Activated naive CD4-positive, alpha-beta T cell treated with anti-CD3 and anti-CD28 coated beads for 36 hours (primary cell): ENCODE results near the gene MYO9A. TPM values are rescaled to one million over a fixed set of nuclear protein-coding genes. Genes with fewer than 3 reads are reported as not detected.
"Not testable (repeated sequence)": the region's sequence is repeated elsewhere in the genome, so short reads cannot be mapped to it uniquely, and the experiment has no call there.

Experiments used
- CTCF ChIA-PET: fragments of 350-600 bp; sonication (Branson Sonifier 250); formaldehyde crosslinking; loops from one replicate; lab custom pipeline; 2021; ENCODE audit warnings: antibody characterized with exemption; lab: Charles Lee
- DNase-seq: peaks from one replicate; pipeline ENCODE4 v3.0.0-alpha.2; 2020
- H3K27ac Mint-ChIP-seq: one replicate; pipeline ENCODE4 v1.8.0; 2021; ENCODE audit warnings: mild to moderate bottlenecking, mixed read lengths
- H3K27me3 Mint-ChIP-seq: one replicate; pipeline ENCODE4 v1.8.0; 2021; ENCODE audit warnings: low read depth, mixed read lengths
- H3K36me3 Mint-ChIP-seq: one replicate; pipeline ENCODE4 v1.8.0; 2021; ENCODE audit warnings: low read depth, mixed read lengths
- H3K4me1 Mint-ChIP-seq: one replicate; pipeline ENCODE4 v1.8.0; 2021; ENCODE audit warnings: low read depth, mixed read lengths
- H3K4me3 Mint-ChIP-seq: one replicate; pipeline ENCODE4 v1.8.0; 2021; ENCODE audit warnings: mild to moderate bottlenecking, moderate library complexity, mixed read lengths
- H3K9me3 Mint-ChIP-seq: one replicate; pipeline ENCODE4 v1.8.0; 2021; ENCODE audit warnings: mixed read lengths
- intact Hi-C: fragments of 100-400 bp; cut with micrococcal nuclease; formaldehyde crosslinking; loops from one replicate; pipeline ENCODE4 v1.15.1; 2023
- total RNA-seq, 2 experiments: library from RNA; stranded (reverse); gene quantifications; one replicate each; pipeline ENCODE4 v1.2.3, GENCODE V29; 2021

Gene MYO9A
- total RNA-seq, 2 experiments from 2014 or later = 9.5 to 10.0 TPM

DNA sequence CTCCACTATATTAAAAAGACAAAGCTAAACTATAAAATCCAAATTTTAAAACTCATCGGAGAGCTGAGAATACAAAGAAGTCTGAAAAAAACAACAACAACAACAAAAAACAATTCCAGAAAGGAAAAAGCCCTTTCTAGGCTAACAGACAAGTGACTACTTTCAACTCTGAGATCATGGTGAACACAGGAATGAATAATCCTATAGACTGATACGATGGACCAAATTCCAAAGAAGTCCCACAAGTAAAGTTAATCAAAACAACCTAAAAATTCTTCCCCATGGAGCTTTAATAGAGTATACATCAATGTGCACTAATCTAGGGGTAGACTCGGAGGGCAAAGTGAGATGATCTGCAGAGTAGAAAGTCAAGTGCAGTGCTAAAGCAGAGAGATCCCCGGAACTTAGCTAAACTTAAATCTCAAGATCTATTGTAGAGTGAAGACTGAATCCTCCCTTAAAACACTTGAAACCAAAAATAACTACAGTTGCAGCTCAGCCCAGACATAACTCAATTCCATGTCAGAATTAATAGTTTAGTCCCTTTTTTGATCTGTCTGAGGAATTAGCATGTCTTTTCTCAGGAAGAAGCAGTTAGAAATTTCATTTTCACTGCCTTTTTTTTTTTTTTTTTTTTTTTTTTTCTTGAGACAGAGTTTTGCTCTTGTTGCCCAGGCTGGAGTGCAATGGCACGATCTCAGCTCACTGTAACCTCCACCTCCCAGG, 43.5 kb downstream of the MYO9A start:
- CTCF ChIA-PET = interaction anchor here (0.7 kb wide), 1 partner anchor 81 kb away, joined by 3 read pairs; no protein-coding TSS in a partner anchor
- Mint-ChIP-seq H3K36me3 (peaks cover 5% of the 10 kb centered on the region), H3K9me3 (no peaks in the 10 kb centered on the region), H3K27ac (no peak overlapping the region), H3K27me3 (no peaks in the 10 kb centered on the region), H3K4me3 (no peak overlapping the region), H3K4me1 (peaks cover 8% of the 10 kb centered on the region)
- no peak for DNase-seq
- intact Hi-C loops = no loop called here

DNA sequence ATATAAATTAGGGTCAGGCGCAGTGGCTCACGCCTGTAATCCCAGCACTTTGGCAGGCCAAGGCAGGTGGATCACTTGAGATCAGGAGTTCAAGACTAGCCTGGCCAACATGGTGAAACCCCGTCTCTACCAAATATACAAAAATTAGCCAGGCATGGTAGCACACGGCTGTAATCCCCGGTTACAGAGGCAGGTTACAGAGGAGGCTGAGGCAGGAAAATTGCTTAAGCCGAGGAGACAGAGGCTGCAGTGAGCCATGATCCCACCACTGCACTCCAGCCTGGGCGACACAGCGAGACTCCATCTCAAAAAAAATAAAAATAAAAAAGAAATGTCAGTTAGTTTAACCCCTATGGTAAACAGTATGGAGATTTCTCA, 46.5 kb downstream of the MYO9A start:
- intact Hi-C loops, H3K4me3 Mint-ChIP-seq, H3K4me1 Mint-ChIP-seq: not testable (repeated sequence)

DNA sequence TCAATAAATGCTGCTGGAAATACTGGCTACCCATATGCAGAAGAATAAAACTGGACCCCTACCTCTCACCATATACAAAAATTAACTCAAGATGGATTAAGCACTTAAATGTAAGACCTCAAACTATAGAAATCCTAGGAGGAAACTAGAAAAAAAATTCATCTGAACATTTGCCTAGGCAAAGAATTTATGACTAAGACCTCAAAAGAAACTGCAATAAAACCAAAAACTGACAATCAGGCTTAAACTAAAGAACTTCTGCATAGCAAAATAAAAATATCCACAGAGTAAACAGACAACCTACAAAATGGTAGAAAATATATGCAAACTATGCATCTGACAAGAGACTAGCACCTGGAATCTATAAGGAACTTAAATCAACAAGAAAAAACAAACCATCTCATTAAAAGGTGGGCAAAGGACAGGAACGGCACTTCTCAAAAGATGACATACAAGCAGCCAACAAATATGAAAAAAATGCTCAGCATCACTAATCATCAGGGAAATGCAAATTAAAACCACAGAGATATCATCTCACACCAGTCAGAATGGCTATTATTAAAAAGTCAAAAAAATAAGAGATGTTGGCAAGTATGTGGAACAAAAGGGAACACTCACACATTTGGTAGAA, 47.0 kb downstream of the MYO9A start:
- Mint-ChIP-seq H3K27me3 (no peaks in the 10 kb centered on the region), H3K9me3 (no peaks in the 10 kb centered on the region), H3K36me3 (no peaks in the 10 kb centered on the region), H3K4me3 (no peak overlapping the region), H3K4me1 (peaks cover 2% of the 10 kb centered on the region), H3K27ac (no peak overlapping the region)
- intact Hi-C loops = no loop called here
- no peak for DNase-seq
- CTCF ChIA-PET = interaction anchor here (0.7 kb wide), 1 partner anchor 76 kb away, joined by 3 read pairs; no protein-coding TSS in a partner anchor

More for the DNA sequence above, 46.5 kb downstream of the MYO9A start:
- DNase-seq, H3K27me3 Mint-ChIP-seq, H3K36me3 Mint-ChIP-seq, CTCF ChIA-PET, H3K9me3 Mint-ChIP-seq, H3K27ac Mint-ChIP-seq: not testable (repeated sequence)

DNA sequence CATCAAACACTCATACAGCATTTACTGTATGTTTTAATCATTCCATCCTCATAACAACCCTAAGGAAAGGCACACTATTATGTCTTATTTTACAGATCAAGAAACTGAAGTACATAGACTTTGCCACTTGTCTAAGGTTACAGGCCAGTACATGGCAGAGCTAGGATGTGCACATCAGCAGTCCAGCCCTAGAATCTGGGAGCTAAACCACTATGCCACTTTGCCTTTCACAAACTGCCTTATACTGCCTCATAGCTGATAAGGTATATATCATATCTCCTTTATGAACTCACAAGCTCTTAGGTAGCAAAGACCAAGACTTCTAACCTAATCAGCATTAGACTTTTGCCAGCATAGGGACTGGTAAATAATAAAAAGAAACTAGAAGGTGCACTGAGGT, 49.1 kb downstream of the MYO9A start:
- Mint-ChIP-seq H3K27ac (no peak overlapping the region), H3K4me3 (no peak overlapping the region)
- CTCF ChIA-PET = no interaction called here

DNA sequence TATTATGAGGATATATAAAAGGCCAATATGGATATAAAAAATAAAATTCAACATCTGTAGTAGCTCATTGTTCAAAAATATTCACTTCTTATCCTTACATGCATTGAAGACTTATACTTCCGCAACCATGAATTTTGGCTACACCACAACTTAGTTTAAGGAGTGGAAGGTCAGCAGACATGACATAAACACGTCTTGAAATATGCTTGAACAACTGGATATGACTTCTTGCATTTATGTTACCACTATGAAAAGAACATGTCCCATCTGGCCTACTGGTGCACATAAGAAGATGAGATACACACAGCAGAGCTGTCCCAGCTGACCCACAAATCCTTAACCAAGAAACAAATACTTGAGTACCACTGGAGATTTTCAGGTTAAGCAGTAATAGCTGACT, 52.1 kb downstream of the MYO9A start:
- Mint-ChIP-seq H3K36me3 (peaks cover 6% of the 10 kb centered on the region), H3K27ac (no peak overlapping the region), H3K4me3 (no peak overlapping the region), H3K4me1 (peaks cover 4% of the 10 kb centered on the region), H3K27me3 (no peaks in the 10 kb centered on the region), H3K9me3 (peaks cover 13% of the 10 kb centered on the region)
- intact Hi-C loops = no loop called here
- CTCF ChIA-PET = no interaction called here
- no peak for DNase-seq

More for the DNA sequence above, 49.1 kb downstream of the MYO9A start:
- no peak for DNase-seq
- no peaks in the 10 kb centered on the region for H3K27me3 Mint-ChIP-seq
- peaks cover 1% of the 10 kb centered on the region for H3K9me3 Mint-ChIP-seq
- H3K36me3 Mint-ChIP-seq = no peaks in the 10 kb centered on the region
- intact Hi-C loops = no loop called here
- H3K4me1 Mint-ChIP-seq = peaks cover 2% of the 10 kb centered on the region

DNA sequence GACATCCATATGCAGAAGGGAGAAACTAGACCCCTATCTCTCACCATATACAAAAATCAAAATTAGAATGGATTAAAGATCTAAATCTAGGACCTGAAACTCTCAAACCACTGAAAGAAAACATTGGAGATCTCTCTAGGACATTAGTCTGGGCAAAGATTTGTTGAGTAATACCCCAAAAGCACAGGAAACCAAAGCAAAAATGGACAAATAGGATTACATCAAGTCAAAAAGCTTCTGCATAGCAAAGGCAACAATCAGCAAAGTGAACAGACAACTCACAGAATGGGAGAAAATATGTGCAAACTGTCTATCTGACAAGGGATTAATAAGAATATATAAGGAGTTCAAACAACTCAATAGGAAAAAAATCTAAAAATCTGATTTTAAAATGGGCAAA, 54.8 kb downstream of the MYO9A start:
- H3K36me3 Mint-ChIP-seq = peaks cover 6% of the 10 kb centered on the region
- H3K27me3 Mint-ChIP-seq = no peaks in the 10 kb centered on the region
- H3K4me3 Mint-ChIP-seq = no peak overlapping the region
- H3K4me1 Mint-ChIP-seq = peaks cover 2% of the 10 kb centered on the region
- no peak overlapping the region for H3K27ac Mint-ChIP-seq
- intact Hi-C loops = no loop called here
- CTCF ChIA-PET = no interaction called here
- no peak for DNase-seq
- peaks cover 13% of the 10 kb centered on the region for H3K9me3 Mint-ChIP-seq

DNA sequence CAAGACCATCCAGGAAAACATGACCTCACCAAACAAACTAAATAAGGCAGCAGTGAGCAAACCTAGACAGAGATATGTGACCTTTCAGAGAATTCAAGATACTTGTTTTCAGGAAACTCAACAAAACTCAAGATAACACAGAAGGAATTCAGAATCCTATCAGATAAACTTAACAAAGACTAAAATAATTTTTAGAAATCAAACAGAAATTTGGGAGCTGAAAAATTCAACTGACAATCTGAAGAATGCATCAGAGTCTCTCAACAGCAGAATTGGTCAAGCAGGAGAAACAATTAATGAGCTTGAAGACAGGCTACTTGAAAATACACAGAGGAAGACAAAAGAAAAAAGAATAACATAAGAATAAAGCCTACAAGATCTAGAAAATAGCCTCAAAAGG, 55.6 kb downstream of the MYO9A start:
- CTCF ChIA-PET = no interaction called here
- intact Hi-C loops = no loop called here
- no peaks in the 10 kb centered on the region for H3K27me3 Mint-ChIP-seq

DNA sequence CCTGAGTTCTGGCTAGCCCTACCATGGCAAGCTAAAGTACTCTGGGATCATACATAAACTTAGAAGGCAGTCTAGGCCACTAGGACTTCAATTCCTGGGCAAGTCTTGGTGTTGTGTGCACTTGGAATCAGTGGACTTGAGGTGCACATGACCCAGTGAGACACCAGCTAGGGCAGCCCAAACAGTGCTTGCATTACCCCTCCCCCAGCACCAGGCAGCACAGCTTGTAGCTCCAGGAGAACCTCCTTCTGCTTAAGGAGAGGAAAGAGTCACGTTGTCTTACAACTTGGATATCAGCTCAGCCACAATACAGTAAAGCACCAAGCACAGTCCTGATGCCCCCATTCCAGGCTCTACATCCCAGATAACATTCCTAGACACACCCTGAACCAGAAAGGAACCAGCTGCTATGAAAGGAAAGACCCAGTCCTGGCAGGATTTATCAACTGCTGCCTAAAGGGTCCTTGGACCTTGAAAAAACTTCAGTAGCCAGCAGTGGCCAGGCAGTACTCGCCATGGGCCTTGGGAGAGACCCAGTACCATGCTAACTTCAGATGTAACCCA, 57.2 kb downstream of the MYO9A start:
- H3K27ac Mint-ChIP-seq = no peak overlapping the region
- H3K36me3 Mint-ChIP-seq = peaks cover 6% of the 10 kb centered on the region
- peaks cover 13% of the 10 kb centered on the region for H3K9me3 Mint-ChIP-seq
- intact Hi-C loops = no loop called here
- no peaks in the 10 kb centered on the region for H3K27me3 Mint-ChIP-seq
- H3K4me3 Mint-ChIP-seq = no peak overlapping the region
- H3K4me1 Mint-ChIP-seq = peaks cover 5% of the 10 kb centered on the region
- CTCF ChIA-PET = interaction anchor here (0.6 kb wide), 3 partner anchors 39 to 528 kb away, joined by 3 to 4 read pairs (median 4); no protein-coding TSS in a partner anchor
- no peak for DNase-seq

More for the DNA sequence above, 55.6 kb downstream of the MYO9A start:
- H3K4me3 Mint-ChIP-seq = no peak overlapping the region
- H3K9me3 Mint-ChIP-seq = peaks cover 13% of the 10 kb centered on the region
- H3K4me1 Mint-ChIP-seq = peaks cover 4% of the 10 kb centered on the region
- DNase-seq = no peak
- H3K36me3 Mint-ChIP-seq = peaks cover 6% of the 10 kb centered on the region
- no peak overlapping the region for H3K27ac Mint-ChIP-seq

DNA sequence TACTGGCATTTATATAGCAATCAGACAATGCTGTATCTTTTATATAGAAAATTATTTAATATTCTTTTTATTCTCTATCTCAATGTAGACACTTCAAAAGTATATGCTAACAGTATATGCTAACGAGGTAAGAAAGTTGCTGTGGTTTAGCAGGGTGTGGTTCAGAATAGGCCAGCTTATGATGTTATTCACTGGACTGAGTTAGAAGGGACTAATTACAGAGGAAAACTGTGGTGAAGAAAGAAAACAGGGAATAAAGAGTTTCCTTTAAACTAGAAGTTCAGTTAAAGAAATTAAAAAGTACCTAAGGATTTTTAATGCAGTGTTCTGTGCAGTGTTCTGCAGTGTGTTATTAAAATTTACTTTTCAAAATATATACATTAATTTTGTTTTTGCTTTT, 59.4 kb downstream of the MYO9A start:
- H3K9me3 Mint-ChIP-seq = peaks cover 9% of the 10 kb centered on the region
- no peak overlapping the region for H3K27ac Mint-ChIP-seq
- peaks cover 8% of the 10 kb centered on the region for H3K36me3 Mint-ChIP-seq
- H3K4me1 Mint-ChIP-seq = peaks cover 8% of the 10 kb centered on the region
- no peak for DNase-seq
- H3K4me3 Mint-ChIP-seq = no peak overlapping the region
- intact Hi-C loops = no loop called here
- CTCF ChIA-PET = no interaction called here
- no peaks in the 10 kb centered on the region for H3K27me3 Mint-ChIP-seq

DNA sequence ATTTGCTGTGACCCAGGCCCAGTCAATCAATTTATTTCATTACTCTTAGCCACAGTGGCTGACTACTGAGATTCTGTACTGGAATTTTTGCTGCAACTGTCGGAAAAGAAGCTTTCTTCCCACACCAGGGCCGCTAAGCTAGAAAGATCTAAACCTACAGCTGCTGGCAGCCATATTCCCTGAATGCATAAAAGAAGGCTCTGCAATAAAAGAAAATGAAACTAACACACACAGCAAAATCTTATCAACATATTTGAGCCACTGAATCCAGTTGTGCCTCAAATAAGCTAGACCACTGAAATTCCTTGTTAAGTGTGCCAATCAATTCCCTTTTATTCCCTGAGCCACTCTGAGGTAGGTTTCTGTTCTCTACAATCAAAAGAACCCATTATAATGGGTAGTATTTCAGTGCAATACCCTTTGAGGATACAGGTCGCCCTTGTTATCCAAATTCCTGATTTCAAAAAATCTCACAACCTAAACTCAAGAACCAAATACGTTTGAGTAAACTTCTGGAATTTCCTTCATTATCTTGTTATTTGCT, 60.3 kb downstream of the MYO9A start:
- peaks cover 6% of the 10 kb centered on the region for H3K36me3 Mint-ChIP-seq
- intact Hi-C loops = no loop called here
- peaks cover 8% of the 10 kb centered on the region for H3K4me1 Mint-ChIP-seq
- H3K4me3 Mint-ChIP-seq = no peak overlapping the region
- CTCF ChIA-PET = no interaction called here
- no peaks in the 10 kb centered on the region for H3K27me3 Mint-ChIP-seq
- no peak for DNase-seq
- peaks cover 2% of the 10 kb centered on the region for H3K9me3 Mint-ChIP-seq
- no peak overlapping the region for H3K27ac Mint-ChIP-seq

DNA sequence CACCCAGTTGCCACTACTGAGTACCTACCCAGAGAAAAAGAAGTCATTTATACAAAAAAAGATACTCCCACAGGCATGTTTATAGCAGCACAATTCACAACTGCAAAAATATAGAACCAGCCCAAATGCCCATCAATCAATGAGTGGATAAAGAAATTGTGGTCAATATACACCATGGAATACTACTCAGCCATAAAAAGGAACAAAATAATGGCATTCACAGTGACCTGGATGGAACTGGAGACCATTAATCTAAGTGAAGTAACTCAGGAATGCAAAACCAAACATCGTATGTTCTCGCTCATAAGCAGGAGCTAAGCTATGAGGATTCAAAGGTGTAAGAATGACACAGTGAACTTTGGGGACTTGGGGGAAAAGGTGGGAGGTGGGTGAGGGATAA, 61.7 kb downstream of the MYO9A start:
- H3K4me1 Mint-ChIP-seq, H3K4me3 Mint-ChIP-seq, H3K9me3 Mint-ChIP-seq, H3K36me3 Mint-ChIP-seq, DNase-seq, H3K27me3 Mint-ChIP-seq, intact Hi-C loops, H3K27ac Mint-ChIP-seq, CTCF ChIA-PET: not testable (repeated sequence)

DNA sequence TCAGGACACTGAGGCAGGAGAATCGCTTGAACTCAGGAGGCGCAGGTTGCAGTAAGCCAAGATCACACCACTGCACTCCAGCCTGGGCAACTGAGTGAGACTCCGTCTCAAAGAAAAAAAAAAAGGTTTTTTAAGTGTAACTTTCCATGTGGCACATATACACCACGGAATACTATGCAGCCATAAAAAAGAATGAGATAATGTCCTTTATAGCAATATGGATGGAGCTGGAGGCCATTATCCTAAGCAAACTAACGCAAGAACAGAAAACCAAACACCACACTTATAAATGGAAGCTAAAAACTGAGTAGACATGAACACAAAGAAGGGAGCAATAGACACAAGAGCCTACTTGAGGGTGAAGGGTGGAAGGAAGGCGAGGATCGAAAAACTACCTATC, 64.7 kb downstream of the MYO9A start:
- H3K27me3 Mint-ChIP-seq, DNase-seq, H3K4me1 Mint-ChIP-seq, intact Hi-C loops, H3K36me3 Mint-ChIP-seq, H3K27ac Mint-ChIP-seq, H3K4me3 Mint-ChIP-seq, H3K9me3 Mint-ChIP-seq: not testable (repeated sequence)
- CTCF ChIA-PET = interaction anchor here (1.4 kb wide), 1 partner anchor 17 kb away, joined by 7 read pairs; no protein-coding TSS in a partner anchor
